GM18909 (cell line): Measurements from ENCODE around the gene PSMD3.
"Not testable (repeated sequence)": the region's sequence is repeated elsewhere in the genome, so short reads cannot be mapped to it uniquely, and the experiment has no call there.

Experiments used
- ATAC-seq: cut with Tn5 transposase; IDR thresholded peaks from one replicate; pipeline ENCODE4 v1.9.1; 2021; ENCODE audit warnings: mild to moderate bottlenecking; ENCODE audit not compliant: unreplicated experiment, poor library complexity

Gene PSMD3

DNA sequence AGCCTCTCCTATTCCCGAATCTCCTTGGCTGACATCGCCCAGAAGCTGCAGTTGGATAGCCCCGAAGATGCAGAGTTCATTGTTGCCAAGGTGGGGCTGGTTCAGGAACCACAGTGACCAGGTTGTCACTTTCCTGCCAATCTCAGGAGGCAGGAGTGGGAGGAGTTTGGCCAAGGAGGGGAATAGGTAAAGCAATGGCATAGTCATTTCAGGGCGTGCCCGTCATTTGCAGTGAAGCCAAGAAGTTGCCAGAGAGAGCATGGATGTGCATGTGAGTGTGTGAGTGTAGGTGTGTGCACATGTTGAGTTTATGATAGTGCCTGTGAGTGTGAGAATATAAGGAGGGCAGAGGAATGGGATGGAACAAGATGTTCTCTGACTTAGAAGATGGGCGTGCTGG lies 14.8 kb downstream of the PSMD3 start:
- ATAC-seq = no peak

DNA sequence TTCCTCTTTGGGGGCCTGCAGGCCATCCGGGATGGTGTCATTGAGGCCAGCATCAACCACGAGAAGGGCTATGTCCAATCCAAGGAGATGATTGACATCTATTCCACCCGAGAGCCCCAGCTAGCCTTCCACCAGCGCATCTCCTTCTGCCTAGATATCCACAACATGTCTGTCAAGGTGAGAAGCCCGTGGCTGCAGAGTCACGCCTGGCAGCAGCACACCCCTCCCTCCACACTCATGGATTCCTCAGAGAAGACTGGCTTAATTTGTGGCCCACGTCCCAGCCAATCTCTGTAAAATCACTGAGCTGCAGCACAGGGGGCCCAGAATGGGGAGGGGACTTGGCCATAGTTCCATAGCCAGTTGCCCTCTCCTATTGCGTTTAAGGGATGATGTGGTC lies 15.6 kb downstream of the PSMD3 start:
- no peak for ATAC-seq

DNA sequence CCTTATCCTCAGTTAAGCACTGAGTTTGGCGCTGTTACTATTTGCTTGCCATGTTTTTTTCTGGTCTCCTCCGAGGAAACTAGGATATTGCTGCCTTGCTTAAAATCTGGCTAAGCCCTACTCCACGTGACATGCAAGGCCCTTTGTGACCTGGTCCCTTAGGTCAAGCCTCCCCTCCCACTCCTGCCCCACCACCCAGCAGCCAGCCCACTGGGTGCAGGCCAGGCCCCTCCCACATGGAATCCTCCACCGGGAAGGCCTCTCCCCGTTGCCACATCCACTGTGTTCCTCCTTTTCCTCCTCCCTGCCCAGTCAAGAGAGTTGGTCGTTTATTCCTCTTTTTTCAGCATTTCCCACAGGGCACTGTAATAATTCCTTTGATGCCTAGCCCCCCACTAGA lies 16.2 kb downstream of the PSMD3 start:
- no peak for ATAC-seq

DNA sequence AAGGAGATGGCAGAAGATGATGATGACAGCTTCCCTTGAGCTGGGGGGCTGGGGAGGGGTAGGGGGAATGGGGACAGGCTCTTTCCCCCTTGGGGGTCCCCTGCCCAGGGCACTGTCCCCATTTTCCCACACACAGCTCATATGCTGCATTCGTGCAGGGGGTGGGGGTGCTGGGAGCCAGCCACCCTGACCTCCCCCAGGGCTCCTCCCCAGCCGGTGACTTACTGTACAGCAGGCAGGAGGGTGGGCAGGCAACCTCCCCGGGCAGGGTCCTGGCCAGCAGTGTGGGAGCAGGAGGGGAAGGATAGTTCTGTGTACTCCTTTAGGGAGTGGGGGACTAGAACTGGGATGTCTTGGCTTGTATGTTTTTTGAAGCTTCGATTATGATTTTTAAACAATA lies 16.9 kb downstream of the PSMD3 start:
- ATAC-seq = no peak

DNA sequence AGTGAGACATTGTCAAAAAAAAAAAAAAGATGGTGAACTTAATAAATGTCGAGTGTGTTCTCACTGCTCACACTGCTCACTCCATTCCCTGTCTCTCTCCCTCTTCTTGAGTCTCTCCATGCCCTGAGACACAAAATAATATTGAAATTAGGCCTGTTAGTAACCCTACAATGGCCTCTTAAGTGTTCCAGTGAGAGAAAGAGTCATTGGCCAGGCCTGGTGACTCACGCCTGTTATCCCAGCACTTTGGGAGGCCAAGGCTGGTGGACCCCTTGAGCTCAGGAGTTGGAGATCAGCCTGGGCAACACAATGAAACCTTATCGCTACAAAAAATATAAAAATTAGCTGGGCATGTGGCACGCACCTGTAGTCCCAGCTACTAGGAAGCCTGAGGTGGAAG lies 18.5 kb downstream of the PSMD3 start:
- ATAC-seq = no peak

DNA sequence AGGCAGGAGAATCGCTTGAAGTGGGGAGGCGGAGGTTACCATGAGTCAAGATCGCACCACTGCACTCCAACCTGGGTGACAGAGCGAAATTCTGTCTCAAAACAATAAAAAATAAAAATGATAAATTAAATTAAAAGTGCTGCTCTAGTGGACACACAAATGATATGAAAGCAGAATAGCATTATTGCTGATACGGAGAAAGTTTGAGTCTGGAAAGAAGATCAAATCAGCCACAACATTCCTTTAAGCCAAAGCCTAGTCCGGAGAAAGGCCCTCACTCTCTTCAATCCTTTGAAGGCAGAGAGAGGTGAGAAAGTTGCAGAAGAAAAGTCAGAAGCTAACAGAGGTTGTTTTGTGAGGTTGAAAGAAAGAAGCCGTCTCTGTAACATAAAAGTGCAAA lies 19.6 kb downstream of the PSMD3 start:
- ATAC-seq = no peak

DNA sequence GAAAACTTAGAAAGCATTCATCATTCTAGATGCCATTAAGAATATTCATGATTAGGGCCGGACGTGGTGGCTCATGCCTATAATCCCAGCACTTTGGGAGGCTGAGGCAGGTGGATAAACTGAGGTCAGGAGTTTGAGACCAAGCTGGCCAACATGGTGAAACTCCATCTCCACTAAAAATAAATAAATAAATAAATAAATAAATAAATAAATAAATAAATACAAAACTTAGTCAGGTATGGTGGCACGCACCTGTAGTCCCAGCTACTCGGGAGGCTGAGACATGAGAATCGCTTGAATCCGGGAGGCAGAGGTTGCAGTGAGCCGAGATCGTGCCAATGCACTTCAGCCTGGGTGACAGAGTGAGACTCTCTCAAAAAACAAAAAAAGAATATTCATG lies 20.7 kb downstream of the PSMD3 start:
- ATAC-seq = not testable (repeated sequence)

DNA sequence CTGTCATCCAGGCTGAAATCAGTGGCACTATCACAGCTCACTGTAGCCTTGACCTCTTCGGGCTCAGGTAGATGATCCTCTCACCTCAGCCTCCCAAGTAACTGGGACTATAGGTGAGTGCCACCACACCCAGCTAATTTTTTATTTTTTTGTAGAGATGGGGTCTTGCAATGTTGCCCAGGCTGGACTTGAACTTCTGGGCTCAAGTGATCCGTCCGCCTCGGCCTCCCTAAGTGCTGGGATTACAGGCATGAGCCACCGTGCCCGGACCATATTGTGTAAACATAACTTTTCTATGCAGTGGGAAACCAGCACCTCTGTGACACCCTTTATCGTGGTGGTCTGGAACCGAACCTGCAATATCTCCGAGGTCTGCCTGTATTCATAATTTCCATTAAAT lies 23.5 kb downstream of the PSMD3 start:
- ATAC-seq = no peak

DNA sequence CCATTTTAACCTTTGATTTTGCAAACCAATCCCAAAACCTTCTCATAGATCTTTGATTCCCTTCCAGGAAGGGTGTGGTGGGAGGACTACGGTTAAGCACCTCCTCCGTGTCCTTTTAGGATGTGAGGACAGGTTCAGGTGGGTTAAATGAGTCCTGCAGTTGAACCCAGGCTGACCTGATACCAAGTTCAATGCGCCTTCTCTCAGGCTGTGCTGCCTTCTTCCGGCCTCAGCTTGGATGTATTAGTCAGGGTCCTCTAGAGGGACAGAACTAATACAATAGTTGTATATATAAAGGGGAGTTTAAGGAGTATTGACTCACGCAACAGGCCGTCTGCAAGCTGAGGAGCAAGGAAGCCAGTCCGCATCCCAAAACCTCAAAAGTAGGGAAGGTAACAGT lies 24.1 kb downstream of the PSMD3 start:
- ATAC-seq = no peak

DNA sequence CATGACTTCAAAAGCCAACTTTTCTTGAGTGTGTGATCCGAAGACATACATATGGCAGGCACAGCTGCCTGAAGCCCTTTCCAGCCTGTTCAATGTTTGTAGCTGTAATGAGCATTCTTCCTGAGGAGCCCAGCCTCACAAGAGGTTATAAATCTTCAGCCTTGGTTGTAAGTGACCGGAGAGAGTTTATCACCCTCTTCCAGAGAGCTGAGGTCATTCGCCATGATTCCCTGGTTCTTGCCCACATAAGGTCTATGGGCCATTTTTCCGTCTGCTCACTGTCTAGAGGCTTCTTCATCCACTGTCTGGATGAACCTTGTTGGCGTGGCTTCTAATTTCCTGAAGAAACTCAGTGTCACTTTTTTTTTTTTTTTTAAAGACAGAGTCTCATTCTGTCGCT lies 24.9 kb downstream of the PSMD3 start:
- ATAC-seq = no peak

DNA sequence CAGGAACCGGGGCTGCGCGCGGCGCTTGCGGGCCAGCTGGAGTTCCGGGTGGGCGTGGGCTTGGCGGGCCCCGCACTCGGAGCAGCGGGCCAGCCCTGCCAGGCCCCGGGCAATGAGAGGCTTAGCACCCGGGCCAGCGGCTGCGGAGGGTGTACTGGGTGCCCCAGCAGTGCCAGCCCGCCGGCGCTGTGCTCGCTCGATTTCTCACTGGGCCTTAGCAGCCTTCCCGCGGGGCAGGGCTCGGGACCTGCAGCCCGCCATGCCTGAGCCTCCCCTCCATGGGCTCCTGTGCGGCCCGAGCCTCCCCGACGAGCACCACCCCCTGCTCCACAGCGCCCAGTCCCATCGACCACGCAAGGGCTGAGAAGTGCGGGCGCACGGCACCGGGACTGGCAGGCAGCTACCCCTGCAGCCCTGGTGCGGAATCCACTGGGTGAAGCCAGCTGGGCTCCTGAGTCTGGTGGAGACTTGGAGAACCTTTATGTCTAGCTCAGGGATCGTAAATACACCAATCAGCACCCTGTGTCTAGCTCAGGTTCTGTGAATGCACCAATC lies 30.4 kb downstream of the PSMD3 start:
- ATAC-seq = not testable (repeated sequence)

DNA sequence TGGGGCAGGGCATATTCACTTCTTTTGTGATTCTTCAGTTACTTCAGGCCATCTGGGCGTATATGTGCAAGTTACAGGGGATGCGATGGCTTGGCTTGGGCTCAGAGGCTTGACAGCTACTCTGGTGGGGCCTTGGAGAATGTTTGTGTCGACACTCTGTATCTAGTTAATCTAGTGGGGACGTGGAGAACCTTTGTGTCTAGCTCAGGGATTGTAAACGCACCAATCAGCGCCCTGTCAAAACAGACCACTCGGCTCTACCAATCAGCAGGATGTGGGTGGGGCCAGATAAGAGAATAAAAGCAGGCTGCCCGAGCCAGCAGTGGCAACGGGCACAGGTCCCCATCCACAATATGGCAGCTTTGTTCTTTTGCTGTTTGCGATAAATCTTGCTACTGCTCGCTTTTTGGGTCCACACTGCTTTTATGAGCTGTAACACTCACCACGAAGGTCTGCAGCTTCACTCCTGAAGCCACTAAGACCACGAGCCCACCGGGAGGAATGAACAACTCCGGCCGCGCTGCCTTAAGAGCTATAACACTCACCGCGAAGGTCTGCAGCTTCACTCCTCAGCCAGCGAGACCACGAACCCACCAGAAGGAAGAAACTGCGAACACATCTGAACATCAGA lies 31.5 kb downstream of the PSMD3 start:
- ATAC-seq = not testable (repeated sequence)

DNA sequence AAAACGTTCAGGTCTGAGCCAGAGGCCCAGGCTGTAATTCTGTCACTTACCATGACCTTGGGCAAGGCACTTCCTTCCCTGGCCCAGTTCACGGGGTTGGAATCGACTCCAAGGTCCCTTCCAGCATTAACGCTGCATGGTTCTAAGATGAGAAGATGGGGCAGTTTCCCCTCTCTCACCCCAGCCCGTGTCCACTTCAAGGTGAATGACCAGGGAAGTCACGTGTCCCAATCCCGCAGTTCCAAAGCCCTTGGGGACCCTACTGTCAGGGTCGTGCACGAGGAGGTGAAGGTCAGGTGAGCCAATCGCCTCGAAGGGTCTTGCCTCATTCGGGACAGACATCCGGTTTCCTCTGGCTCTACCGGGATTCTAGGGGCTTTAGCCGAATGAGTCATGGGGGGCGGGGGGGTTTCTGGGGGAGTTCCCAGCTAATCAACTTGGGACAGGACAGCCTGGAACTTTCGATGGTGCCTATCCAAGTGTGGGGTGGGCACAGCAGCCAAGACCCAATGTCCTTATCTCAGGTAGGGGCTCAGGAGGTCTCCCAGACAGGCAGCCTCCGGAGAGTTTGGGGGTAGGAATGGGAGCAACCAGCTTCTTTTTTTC lies 33.9 kb downstream of the PSMD3 start:
- ATAC-seq = no peak

DNA sequence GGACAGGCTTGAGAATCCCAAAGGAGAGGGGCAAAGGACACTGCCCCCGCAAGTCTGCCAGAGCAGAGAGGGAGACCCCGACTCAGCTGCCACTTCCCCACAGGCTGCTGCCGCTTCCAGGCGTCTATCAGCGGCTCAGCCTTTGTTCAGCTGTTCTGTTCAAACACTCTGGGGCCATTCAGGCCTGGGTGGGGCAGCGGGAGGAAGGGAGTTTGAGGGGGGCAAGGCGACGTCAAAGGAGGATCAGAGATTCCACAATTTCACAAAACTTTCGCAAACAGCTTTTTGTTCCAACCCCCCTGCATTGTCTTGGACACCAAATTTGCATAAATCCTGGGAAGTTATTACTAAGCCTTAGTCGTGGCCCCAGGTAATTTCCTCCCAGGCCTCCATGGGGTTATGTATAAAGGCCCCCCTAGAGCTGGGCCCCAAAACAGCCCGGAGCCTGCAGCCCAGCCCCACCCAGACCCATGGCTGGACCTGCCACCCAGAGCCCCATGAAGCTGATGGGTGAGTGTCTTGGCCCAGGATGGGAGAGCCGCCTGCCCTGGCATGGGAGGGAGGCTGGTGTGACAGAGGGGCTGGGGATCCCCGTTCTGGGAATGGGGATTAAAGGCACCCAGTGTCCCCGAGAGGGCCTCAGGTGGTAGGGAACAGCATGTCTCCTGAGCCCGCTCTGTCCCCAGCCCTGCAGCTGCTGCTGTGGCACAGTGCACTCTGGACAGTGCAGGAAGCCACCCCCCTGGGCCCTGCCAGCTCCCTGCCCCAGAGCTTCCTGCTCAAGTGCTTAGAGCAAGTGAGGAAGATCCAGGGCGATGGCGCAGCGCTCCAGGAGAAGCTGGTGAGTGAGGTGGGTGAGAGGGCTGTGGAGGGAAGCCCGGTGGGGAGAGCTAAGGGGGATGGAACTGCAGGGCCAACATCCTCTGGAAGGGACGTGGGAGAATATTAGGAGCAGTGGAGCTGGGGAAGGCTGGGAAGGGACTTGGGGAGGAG lies 34.7 kb downstream of the PSMD3 start, which contains the start of gene CSF3:
Gene CSF3, plus strand, starts transcription at position 436 of the 993 bp plus-strand sequence. Its CDS starts 35 bp downstream, at position 471.
- ATAC-seq = no peak

DNA sequence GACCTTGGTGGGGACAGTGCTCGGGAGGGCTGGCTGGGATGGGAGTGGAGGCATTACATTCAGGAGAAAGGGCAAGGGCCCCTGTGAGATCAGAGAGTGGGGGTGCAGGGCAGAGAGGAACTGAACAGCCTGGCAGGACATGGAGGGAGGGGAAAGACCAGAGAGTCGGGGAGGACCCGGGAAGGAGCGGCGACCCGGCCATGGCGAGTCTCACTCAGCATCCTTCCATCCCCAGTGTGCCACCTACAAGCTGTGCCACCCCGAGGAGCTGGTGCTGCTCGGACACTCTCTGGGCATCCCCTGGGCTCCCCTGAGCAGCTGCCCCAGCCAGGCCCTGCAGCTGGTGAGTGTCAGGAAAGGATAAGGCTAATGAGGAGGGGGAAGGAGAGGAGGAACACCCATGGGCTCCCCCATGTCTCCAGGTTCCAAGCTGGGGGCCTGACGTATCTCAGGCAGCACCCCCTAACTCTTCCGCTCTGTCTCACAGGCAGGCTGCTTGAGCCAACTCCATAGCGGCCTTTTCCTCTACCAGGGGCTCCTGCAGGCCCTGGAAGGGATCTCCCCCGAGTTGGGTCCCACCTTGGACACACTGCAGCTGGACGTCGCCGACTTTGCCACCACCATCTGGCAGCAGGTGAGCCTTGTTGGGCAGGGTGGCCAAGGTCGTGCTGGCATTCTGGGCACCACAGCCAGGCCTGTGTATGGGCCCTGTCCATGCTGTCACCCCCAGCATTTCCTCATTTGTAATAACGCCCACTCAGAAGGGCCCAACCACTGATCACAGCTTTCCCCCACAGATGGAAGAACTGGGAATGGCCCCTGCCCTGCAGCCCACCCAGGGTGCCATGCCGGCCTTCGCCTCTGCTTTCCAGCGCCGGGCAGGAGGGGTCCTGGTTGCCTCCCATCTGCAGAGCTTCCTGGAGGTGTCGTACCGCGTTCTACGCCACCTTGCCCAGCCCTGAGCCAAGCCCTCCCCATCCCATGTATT lies 35.7 kb downstream of the PSMD3 start:
- no peak for ATAC-seq

DNA sequence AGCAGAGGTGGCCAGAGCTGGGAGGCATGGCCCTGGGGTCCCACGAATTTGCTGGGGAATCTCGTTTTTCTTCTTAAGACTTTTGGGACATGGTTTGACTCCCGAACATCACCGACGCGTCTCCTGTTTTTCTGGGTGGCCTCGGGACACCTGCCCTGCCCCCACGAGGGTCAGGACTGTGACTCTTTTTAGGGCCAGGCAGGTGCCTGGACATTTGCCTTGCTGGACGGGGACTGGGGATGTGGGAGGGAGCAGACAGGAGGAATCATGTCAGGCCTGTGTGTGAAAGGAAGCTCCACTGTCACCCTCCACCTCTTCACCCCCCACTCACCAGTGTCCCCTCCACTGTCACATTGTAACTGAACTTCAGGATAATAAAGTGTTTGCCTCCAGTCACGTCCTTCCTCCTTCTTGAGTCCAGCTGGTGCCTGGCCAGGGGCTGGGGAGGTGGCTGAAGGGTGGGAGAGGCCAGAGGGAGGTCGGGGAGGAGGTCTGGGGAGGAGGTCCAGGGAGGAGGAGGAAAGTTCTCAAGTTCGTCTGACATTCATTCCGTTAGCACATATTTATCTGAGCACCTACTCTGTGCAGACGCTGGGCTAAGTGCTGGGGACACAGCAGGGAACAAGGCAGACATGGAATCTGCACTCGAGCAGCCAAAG lies 36.9 kb downstream of the PSMD3 start:
- ATAC-seq = no peak

DNA sequence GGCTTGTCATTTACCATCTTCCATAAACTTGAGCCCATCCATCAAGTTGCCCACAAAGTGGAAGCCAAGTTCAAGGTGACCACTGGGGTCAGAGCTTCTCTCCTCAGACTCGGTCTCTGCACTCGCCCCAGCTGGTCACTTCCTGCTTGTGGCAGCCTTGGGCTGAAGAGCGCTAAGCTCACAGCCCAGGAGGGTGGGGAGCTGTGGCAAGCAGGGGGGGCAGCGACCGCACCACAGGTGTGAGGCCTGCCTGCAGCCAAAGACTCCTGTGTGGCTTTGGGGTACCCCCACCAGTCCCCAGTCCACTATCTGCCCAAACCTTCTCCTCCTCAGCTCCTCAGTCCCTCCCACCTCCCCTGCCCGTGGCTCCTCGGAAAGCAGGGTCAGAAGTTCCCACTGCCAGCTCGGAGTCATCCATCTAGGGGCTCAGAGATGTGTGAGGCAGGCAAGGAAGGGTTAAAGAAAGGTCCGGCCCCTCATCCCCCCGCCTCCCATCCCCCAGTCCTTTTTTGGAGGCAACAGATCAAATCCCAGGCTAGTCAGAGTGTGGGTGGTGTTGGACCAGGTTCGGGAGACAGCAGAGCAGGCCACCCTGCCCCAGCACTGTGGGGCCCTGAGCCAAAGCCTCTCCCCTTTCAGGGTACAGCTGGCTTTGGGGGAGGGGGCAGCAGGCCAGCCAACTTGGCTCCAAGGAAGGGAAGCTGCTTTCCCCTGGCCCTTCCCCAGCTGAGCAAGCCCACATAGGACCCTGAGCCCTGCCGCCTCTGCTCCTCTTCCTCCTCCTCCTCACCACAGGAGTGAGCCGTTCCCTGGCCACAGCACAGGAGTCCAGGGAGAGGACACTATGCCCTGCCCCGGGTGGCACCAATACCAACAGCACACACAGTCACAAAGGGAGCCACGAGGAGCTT lies 37.9 kb downstream of the PSMD3 start:
- ATAC-seq = no peak
